T-helper 9 cell (primary cell): ENCODE results near the gene SLC16A2.
"Not testable (repeated sequence)": the region's sequence is repeated elsewhere in the genome, so short reads cannot be mapped to it uniquely, and the experiment has no call there.

Experiments
- DNase-seq: peaks from one replicate; pipeline ENCODE4 v3.0.0-alpha.2; 2020

Gene SLC16A2

DNA sequence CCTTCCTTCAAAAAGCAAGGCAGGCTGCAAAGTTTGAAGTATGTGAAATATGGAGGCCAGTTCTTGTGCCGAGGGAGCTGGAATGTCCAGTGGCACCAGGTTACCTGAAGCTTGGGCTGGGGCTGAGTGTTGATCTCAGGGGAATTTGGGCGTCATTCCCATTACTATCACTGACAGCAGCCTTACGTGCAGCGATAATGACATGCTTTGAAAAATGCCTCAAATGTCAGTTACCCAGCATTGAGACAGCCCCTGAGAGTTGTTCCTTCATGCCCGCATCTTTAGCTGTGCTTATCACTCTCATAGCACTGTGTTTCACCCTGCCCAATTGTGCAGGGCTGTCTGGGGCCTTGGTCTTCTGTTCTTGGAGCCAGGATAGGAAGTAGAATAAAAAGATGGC lies 27.4 kb downstream of the SLC16A2 start:
- DNase-seq, result no peak

DNA sequence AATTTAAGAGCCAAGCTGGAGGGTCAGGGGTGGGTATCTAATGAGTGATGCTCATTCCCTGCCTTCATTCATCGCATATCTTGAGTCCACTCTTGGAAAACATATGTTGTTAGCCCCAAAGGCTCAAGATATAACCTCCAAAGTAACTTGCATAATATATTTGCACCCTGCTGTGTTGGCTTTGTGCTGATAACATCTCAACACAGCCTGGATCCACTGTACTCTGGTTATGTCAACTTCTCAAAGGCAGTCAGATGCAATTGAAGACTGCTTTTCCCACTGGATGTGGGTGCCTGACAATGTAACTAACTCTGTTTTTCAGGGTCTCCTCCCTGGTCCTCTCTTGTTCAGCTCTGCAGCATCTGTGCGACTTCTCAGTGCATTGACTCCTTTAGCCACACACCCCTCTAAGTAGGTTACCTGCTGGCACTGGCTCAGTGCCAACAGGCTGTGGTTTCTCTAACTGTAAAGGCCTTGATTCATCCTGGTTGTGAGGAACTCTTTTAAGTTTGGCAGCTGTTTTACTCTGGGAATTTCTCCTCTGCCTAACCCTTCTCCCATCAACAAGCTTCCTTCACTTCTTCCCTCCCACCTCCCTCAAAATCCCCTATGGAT lies 28.1 kb downstream of the SLC16A2 start:
- peak; percentile 35 for DNase-seq

DNA sequence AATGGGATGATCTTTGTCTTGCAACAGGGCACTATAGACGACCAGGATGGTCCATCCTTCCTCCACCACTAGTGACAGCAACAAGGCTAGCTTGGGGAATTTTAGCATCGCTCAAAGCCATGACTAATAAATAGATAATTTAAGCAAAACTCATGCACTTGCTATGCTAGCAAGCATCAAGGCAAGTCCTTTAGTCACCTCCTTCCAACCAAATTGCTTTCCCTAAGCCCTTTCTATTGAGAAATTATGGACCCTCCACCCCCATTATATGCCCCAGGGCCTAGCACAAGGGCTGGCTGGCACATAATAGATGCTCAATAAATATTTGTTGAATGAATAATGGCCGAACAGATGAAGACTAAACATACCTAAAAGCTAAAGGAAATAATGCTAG lies 28.6 kb downstream of the SLC16A2 start:
- DNase-seq, result no peak

DNA sequence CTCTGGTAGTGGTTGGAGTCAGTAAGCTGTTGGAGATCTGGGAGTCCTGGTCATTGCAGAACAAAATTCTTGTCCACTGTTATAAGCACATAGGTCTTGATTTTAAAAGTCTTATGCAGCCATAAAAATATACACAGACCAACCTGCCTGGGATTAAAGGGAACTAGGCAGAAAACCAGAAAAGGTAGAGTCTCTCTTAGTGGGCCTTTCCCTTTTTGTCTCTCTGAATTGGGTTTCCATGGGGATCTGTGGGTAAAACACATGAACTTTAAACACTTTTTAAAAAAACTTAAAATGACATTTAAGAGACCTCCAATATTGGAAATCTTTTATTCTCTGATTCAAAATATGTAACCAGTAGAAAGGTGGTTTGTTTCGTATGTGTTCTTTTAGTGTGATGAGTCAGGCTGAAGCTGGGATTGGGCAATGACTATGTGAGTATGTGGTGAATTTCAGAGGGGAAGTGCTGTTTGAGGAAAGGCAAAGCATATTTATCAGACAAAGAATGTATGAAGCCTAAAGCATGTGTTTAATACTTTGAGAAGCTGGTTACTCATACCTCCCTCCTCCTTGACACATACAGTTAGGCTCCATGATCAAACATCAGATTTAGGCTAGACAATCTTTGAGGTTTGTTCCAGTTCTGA lies 29.6 kb downstream of the SLC16A2 start:
- no peak for DNase-seq

DNA sequence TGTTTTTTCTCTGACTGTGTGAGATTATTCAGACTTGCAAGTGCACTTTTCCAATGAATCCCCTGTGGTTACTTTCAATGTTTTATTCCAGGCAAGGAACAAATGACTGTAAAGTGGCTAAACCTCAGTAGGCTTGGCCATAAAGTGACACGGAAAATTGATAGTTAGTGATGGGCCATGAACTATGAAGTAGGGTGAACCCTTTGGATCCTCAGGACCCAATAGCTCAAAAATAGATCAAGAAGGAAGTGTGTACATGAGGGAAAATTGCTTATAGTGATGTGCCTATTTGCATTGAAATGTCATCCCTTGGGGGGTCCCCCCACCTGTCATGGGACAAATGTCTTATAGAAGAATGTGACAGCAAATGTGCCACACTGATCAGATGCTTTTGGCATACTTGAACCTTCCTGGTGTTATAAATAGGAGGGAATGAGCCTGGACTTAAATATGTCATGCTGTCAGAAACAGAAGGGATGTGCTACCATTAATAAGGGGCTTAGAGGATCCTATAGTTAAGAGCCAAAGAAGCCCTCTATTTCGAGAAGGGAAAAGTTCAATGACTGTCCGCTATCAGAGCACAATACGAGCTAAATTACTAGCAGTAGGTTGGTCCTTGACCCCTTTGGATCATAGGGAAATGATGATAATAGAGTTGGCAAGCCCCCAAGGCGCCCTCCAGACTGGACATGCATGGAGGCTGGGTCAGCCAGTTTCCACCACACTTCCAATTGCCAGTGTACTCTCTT lies 30.3 kb downstream of the SLC16A2 start:
- DNase-seq, result no peak

DNA sequence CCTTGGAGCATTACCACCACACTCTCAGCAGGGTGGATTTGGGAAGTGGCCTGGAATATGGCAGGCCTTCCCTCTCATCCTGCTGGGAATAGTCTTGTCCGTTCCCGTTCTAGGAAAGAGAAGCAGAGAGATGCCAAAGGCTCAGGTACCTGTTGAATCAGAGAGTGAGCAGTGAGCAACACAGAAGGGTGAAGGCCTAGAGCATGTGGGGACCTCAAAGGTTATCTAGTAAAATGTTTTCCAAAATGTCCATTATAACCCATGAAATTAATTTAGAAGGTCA lies 30.8 kb downstream of the SLC16A2 start:
- DNase-seq, result no peak

DNA sequence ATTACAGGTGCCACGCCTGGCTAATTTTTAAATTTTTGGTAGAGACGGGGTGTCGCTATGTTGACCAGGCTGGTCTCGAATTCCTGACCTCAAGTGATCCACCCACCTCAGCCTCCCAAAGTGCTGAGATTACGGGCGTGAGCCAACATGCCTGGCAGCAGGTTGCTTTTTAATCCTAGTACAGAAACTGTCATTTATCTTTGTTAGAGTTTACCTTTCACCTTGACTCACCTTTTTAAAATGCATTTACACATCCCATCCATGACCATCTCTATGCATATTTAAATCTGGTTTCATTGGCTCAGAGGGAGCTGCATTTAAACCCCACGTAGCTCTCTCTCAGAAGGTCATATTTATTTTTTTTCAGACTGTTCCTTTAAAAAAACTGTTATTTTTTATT lies 31.9 kb downstream of the SLC16A2 start:
- DNase-seq, result no peak

DNA sequence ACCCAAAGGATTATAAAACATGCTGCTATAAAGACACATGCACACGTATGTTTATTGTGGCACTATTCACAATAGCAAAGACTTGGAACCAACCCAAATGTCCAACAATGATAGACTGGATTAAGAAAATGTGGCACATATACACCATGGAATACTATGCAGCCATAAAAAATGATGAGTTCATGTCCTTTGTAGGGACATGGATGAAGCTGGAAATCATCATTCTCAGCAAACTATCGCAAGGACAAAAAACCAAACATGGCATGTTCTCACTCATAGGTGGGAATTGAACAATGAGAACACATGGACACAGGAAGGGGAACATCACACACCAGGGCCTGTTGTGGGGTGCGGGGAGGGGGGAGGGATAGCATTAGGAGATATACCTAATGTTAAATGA lies 32.9 kb downstream of the SLC16A2 start:
- not testable (repeated sequence) for DNase-seq

DNA sequence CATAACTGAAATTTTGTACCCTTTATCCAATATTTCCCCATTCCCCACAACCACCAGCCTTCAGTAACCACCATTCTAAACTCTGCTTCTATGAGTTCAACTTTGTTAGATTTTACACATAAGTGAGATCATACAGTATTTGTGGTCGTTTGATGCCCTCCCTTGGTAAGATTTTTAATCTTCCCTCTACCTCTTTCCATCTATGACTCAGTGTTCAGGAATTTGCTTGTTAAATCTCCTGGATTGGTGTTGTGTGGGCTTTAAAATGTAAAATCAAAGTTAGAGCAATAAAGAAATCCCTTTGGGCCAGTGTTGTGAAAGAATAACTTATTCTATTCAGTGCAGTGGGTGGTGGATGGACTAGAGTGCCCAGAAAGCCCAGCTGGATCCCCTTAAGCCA lies 37.4 kb downstream of the SLC16A2 start:
- DNase-seq, result no peak

DNA sequence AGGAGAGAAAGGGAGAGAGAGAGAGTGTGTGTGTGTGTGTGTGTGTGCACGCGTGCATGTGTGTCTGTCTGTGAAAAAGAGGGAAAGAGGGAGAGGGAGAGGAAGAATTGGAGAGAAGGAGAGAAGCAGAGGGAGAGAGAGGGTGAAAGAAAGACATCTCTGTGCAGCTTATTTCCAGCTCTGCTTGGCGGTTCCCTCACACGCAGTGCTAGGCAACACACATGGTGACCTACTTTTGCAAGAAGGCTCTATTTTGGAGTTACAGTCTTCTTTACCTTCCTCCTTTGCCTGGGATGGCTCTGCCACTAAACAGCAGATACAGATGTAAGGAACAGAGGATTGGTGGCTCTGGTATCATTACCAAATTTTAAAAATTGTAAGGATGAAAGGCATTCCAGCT lies 40.1 kb downstream of the SLC16A2 start:
- no peak for DNase-seq

DNA sequence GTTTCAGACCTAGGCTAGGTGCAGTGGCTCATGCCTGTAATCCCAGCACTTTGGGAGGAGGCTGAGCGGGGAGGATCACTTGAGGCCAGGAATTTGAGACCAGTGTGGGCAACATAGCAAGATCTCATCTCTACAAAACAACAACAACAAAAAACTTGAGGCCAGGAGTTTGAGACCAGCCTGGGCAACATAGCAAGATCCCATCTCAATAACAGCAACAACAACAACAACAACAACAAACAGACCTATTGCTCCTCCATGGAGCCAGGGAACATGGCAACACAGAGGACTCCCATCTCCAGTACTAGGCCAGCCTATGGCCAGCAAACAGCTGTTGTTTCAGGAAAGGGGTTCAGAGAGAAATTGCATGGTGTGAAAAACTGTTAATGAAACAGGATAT lies 43.4 kb downstream of the SLC16A2 start:
- DNase-seq, result no peak

DNA sequence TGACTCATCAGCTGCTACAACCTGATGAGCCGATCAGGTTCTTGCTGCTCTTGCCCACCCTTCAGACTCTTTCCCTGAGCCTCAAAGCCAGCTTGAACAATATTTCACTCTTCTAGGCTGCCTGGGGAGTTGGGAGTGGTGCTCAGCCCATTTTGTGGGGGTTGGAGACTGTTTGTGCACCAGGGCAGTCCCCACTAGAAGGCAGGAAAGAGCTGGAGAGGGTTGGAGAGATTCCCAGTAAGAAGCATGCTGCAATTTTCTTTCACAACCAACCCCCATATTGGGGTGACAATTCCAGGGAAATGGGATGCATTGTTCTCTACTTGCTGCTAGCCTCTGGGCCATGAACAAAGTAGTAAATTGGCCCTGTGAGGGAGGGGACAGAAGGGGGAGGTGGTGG lies 44.1 kb downstream of the SLC16A2 start:
- no peak for DNase-seq

DNA sequence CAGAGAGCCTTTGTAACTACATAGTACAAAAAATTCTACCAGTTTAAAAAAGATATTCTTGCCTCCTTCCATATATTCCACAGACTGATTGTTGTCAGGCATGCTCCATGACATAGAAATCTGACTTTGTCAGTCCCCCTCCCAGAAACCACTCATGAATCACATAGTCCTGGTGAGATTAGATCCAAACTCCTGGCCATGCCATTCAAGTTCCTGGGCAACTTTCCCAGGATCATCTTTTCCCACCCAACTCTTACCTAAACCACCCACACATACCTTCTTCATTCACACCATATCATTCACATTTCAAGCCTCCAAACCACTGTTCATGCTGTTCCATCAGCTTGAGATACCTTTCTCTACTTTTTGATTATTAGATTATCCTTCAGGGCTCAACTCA lies 46.4 kb downstream of the SLC16A2 start:
- DNase-seq, result no peak

DNA sequence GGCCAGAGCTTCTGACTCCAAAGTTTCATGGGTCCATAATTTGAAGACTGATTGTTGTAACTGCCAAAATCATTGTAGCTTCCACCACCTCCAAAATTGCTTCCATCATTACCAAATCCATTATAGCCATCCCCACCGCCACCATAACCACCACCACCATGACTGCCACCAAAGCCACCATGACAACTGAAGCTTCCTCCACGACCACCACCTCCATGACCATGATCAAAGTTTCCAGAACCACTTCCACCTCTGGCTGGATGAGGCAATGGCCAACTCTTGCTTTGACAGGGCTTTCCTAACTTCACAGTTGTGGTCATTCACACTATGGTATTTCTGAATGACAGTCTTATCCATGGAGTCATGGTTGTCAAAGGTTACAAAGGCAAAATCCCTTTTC lies 51.8 kb downstream of the SLC16A2 start:
- not testable (repeated sequence) for DNase-seq

DNA sequence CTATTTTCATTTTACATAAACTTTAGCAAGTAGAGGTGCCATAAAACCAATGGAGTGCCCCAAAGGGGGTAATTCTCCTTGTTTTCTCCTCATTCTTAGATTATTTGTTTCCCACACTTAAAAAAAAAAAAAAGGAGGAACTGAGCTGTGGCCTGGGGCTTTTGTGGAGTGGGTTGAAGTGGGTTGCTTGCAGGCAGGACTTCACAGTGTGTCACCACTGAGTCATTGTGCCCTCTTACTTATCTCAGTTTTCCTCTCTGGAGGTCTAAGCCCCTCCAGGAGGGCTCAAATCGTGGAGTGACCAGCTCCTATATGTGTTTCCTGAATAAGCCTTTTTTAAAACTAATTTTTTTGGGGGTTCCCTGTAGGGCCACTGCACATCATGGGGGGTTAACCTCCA lies 69.0 kb downstream of the SLC16A2 start:
- no peak for DNase-seq

DNA sequence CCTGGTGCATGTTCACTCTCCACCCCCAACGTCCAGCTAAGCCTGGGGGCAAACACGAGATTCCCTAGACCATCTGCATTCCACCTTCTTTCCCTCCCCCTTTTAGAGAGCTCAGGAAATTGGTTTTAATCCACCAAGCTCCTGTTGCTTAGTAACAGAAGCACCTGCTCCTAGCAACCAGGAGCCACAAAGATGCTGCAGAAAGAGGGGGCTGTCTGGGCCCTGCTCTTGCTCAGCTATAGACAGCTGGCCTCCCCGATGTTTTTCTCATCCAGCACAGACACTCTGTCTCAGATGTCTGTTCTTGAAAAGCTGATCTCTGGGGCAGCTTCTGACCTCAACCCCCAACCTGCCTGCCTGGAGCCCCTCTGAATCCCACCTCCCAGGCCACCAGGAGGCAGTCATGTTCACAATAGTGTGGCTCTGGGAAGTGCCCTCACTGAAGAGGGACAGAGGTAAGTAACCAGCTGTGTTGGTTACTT lies 71.5 kb downstream of the SLC16A2 start:
- no peak for DNase-seq

DNA sequence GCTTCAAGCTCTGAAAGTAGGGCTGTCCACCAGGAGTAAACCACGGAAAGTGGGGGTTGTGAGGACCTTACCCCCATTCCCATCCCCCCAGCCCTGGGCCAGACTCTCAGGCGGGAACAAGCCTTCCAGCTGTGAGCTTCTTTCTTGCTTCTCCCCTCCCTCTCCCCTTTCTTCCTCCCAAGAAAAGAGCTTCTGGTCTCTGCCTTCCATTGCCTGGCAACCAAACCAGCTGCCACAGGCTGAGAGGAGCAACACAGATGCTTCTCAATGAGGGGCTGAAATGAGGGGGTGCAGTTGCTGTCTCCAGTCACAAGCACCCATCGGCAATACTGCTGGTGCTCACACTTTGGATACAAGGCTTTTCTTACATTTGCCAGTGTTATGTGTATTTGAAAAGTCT lies 72.5 kb downstream of the SLC16A2 start:
- DNase-seq, result no peak

DNA sequence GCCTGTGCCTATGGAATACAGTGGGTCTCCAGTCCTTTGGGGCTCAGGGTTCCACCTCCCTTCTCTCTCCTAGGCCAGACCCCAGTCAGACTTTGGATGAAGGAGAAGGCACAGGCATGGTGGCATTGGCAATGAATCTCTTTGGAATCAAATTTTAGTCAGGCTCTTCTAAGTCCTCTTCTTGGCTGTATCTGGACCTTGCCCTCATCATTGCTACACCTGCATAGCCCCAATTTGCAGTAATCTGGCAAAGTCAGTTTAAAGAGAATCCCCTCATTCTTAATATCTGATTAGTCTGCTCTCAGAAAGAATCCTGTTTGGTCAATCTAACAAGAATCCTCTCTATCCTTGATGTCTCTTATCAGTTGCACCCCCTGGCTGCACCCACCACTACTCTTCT lies 77.6 kb downstream of the SLC16A2 start:
- no peak for DNase-seq

DNA sequence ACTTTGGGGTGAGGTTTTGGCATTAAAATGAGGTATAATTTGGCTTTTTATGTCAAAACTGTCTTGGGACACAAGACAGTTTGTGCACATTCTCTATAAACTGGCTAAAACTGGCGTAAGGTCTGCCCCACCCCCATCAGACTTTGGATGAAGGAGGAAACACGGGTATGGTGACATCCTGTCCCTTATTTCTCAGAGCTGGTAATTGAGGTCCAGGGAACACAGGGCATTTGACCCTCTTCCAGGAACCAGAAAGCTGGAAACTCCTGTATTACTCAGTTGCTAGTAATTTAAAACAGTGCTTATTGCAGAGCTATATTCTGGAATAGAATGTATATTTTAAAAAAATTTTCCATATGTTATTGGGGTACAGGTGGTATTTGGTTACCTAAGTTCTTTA lies 78.8 kb downstream of the SLC16A2 start:
- DNase-seq, result no peak

DNA sequence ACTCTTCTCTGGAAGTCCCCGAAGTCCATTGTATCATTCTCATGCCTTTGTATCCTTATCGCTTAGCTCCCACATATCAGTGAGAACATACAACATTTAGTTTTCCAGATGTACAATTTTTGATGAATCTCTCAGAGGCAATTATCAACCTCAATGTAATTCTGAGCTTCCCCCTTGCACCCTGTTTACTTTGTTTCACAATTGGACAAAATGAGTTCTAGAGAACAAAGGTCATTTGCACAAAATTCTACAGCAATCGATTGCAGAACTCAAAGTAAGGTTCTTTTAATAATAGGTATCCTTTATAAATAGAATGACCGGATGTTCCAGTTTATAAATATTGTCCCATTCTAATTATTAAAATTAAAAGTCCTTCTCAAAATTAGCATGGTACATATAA lies 79.3 kb downstream of the SLC16A2 start:
- no peak for DNase-seq

DNA sequence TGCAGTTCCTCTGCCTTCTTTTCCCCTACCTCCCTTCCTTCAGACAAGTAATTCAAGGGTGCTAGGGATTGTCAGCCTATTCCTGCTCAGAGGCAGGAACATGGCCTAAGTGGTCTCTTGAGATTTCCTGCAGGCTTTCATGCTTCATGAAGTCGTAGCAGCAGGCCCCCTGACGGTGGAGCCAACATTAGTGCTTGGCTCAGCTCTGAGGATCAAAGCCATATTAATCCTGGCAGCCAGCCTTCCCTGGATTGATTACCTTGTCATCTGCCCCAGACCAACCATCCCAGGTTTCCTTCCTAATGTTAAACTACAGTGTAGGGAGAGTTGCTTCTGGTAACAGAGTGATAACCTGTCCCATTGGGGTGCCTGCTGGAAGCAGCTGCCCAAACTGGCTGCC lies 84.1 kb downstream of the SLC16A2 start:
- DNase-seq, result no peak

DNA sequence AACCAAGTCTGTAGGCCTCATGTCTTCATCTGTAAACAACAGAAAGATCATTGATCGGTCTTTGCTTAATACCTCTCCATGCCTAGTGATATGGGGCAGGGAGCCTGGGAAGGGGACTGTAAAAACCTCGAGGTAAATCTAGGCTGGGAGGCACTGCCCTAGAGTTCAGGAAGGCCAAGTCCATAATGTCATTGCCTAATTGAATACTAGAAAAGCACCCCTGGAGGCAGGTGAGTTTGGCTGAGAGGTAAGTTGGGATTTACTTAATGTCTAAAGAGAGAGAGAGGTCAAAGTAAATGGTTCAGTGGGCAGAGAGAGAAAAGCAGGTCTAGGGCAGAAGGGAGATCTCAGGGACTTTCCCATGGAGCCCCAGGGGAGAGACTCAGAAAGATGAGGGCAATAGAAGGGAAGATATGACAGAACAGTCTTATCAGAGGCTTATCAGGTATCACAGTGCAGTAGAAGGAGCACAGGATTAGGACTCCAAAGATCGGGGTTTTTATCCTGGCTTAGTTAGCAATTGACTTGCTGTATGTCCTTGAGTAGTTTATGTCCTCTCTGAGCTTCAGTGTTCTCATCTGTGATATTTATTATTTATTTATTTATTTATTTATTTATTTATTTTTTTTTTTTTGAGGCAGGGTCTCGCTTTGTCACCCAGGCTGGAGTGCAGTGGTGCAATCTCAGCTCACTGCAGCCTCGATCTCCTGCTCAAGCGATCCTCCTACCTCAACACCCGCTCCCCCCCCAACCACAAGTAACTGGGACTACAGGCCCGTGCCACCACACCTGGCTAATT lies 85.2 kb downstream of the SLC16A2 start:
- DNase-seq, result no peak

DNA sequence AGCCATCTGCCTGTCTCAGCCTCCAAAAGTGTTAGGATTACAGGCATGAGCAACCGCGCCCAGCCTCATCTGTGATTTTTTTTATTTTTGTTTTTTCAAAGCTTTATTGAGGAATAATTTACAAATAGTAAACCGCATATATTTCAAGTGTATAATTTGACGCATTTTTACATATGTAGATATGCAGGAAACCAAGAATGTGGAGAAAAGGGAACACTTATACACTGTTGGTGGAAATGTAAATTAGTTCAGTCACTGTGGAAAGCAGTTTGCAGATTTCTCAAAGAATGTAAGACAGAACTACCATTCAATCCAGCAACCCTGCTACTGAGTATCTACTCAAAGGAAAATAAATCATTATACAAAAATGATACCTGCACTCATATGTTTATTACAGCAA lies 85.9 kb downstream of the SLC16A2 start:
- DNase-seq, result no peak

DNA sequence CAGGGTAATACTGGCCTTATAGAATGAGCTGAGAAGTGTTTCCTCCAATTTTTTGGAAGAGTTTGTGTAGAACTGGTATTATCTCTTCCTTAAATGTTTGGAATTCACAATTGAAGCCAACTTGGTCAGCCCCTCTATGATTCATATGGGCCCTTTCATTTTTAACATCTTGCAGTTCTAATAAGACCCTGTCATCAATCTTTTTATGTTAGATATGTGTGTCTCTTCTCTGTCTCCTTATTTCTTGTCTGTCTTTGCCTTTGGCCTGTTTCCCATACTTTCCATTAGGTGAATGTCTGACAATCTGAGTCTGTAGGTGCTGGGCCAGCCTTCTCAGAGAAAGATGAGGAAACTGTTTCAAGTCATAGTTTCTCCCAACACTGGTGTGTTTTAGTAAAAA lies 88.7 kb downstream of the SLC16A2 start:
- no peak for DNase-seq
